ENCODE results near the gene DCLRE1C. TPM values are rescaled to one million over a fixed set of nuclear protein-coding genes. Genes with fewer than 3 reads are reported as not detected.
A peak's percentile ranks its signal among the peaks of the same experiment; 100 is the strongest.

Gene DCLRE1C
- total and polyA plus RNA-seq, 9 of the 15 experiments (the other 6 are each of a cell fraction or from before 2014, with no cell fraction given), result 8.8 to 22.2 (median 13.9) TPM

DNA sequence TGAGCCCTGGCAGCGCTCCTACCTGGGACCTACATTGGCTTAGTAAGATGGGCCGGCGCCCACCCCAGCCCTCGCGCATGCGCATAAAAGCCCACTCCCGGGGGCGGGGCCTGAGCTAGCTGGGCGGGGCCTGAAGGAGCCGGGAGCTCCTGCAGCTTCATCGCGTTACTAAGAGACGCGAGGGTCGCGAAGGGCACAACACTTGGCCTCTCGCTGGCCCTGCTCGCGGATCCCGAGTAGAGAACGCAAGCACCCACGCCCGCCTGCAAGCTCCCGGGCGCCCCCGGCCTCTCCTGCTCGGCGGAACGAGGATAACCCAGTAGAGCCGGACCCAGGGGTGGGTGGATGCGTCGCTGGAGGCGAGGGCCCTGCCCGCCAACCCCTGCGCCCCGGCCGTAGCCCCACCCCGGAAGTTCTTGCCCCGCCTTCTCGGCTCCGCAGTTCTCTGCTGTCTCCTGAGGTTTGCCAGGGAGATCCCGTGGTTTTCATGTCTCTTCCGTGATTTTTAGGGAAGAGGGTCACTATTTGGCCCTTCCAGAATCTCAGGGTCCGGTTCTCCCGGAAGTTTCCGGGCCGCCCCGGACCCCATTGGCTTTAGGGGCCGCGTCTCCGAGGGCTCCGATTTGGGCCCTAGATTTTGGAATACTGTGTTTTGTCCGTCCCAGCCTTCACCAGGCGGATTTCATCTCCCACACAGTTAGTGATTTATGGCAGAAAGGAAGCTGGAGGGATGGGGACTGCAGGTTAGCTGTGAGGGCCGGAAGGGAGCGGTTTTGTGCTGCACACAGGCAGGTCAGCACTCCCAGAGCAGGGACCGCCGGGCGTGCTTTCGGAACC, 5.5 kb upstream of the DCLRE1C start, which contains the start of gene MEIG1 (continued):
- TF ChIP-seq CBX8 (IDR thresholded peaks at IDR 0.05; ENCODE audit: borderline replicate concordance, extremely low read depth, low read depth, low read length, poor library complexity, severe bottlenecking), result no peak
- TF ChIP-seq ATF7 (IDR thresholded peaks at IDR 0.05), result peak; percentile 53; the same call in 1 of the 2 replicates
- no peak for TF ChIP-seq ZNF124 (CRISPR knock-in tag; IDR thresholded peaks at IDR 0.05)
- TF ChIP-seq, protein P1, sequence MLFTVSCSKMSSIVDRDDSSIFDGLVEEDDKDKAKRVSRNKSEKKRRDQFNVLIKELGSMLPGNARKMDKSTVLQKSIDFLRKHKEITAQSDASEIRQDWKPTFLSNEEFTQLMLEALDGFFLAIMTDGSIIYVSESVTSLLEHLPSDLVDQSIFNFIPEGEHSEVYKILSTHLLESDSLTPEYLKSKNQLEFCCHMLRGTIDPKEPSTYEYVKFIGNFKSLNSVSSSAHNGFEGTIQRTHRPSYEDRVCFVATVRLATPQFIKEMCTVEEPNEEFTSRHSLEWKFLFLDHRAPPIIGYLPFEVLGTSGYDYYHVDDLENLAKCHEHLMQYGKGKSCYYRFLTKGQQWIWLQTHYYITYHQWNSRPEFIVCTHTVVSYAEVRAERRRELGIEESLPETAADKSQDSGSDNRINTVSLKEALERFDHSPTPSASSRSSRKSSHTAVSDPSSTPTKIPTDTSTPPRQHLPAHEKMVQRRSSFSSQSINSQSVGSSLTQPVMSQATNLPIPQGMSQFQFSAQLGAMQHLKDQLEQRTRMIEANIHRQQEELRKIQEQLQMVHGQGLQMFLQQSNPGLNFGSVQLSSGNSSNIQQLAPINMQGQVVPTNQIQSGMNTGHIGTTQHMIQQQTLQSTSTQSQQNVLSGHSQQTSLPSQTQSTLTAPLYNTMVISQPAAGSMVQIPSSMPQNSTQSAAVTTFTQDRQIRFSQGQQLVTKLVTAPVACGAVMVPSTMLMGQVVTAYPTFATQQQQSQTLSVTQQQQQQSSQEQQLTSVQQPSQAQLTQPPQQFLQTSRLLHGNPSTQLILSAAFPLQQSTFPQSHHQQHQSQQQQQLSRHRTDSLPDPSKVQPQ (CRISPR knock-in tag; IDR thresholded peaks at IDR 0.05; ENCODE audit: borderline replicate concordance), result no peak
- TF ChIP-seq, protein P2, sequence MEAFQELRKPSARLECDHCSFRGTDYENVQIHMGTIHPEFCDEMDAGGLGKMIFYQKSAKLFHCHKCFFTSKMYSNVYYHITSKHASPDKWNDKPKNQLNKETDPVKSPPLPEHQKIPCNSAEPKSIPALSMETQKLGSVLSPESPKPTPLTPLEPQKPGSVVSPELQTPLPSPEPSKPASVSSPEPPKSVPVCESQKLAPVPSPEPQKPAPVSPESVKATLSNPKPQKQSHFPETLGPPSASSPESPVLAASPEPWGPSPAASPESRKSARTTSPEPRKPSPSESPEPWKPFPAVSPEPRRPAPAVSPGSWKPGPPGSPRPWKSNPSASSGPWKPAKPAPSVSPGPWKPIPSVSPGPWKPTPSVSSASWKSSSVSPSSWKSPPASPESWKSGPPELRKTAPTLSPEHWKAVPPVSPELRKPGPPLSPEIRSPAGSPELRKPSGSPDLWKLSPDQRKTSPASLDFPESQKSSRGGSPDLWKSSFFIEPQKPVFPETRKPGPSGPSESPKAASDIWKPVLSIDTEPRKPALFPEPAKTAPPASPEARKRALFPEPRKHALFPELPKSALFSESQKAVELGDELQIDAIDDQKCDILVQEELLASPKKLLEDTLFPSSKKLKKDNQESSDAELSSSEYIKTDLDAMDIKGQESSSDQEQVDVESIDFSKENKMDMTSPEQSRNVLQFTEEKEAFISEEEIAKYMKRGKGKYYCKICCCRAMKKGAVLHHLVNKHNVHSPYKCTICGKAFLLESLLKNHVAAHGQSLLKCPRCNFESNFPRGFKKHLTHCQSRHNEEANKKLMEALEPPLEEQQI (IDR thresholded peaks at IDR 0.05), result no peak
- no peak for TF ChIP-seq SAFB (IDR thresholded peaks at IDR 0.05; ENCODE audit: borderline replicate concordance, low read depth, low read length)
- no peak for TF ChIP-seq RBM34 (IDR thresholded peaks at IDR 0.05; ENCODE audit: borderline replicate concordance, insufficient read depth, low read length)
- TF ChIP-seq HDAC6 (IDR thresholded peaks at IDR 0.05; ENCODE audit: low read depth, low read length), result no peak
- TF ChIP-seq, protein P3, sequence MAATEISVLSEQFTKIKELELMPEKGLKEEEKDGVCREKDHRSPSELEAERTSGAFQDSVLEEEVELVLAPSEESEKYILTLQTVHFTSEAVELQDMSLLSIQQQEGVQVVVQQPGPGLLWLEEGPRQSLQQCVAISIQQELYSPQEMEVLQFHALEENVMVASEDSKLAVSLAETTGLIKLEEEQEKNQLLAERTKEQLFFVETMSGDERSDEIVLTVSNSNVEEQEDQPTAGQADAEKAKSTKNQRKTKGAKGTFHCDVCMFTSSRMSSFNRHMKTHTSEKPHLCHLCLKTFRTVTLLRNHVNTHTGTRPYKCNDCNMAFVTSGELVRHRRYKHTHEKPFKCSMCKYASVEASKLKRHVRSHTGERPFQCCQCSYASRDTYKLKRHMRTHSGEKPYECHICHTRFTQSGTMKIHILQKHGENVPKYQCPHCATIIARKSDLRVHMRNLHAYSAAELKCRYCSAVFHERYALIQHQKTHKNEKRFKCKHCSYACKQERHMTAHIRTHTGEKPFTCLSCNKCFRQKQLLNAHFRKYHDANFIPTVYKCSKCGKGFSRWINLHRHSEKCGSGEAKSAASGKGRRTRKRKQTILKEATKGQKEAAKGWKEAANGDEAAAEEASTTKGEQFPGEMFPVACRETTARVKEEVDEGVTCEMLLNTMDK (IDR thresholded peaks at IDR 0.05; ENCODE audit: borderline replicate concordance, insufficient read depth, low read depth, low read length, poor library complexity, severe bottlenecking), result no peak
- no peak for TF ChIP-seq MIER1 (IDR thresholded peaks at IDR 0.05; ENCODE audit: low read depth)
- TF ChIP-seq SPI1 (IDR thresholded peaks at IDR 0.05; ENCODE audit: borderline replicate concordance, low read depth, low read length), result no peak
- TF ChIP-seq MAZ (CRISPR knock-in tag; conservative IDR thresholded peaks at IDR 0.05 in 1 of 2, IDR thresholded peaks at IDR 0.05 in 1 of 2), result peak; percentile 17 to 62; a peak in 3 of 4 replicates
- TF ChIP-seq ZEB2 (IDR thresholded peaks at IDR 0.05), result peak; percentile 97
- TF ChIP-seq ZNF445 (CRISPR knock-in tag; IDR thresholded peaks at IDR 0.05; ENCODE audit: low read depth), result no peak
- no peak for TF ChIP-seq SLC30A9 (CRISPR knock-in tag; IDR thresholded peaks at IDR 0.05)
- TF ChIP-seq PHTF2 (CRISPR knock-in tag; IDR thresholded peaks at IDR 0.05), result no peak
- no peak for TF ChIP-seq PTTG1 (tag; IDR thresholded peaks at IDR 0.05; ENCODE audit: low read depth)
- TF ChIP-seq ZNF830 (CRISPR knock-in tag; IDR thresholded peaks at IDR 0.05), result no peak
- TF ChIP-seq TOE1 (IDR thresholded peaks at IDR 0.05; ENCODE audit: borderline replicate concordance), result no peak
- TF ChIP-seq TOE1 (CRISPR knock-in tag; IDR thresholded peaks at IDR 0.05; ENCODE audit: borderline replicate concordance, low read depth), result no peak
- TF ChIP-seq C11orf30 (IDR thresholded peaks at IDR 0.05; ENCODE audit: low read depth), result peak; percentile 86
